SK-N-SH (cell line): ENCODE measurements around the gene ZNF708.
A peak's percentile ranks its signal among the peaks of the same experiment; 100 is the strongest.

Experiments
- GABPA ChIP-seq: IDR thresholded peaks from 2 replicates; pipeline ENCODE4 v1.4.0; 2012; ENCODE audit warnings: low read depth, mild to moderate bottlenecking
- USF2 ChIP-seq: fragments of 150-350 bp; IDR thresholded peaks from 2 replicates; pipeline ENCODE4 v1.6.1; 2017; ENCODE audit warnings: antibody characterized with exemption, low read length, low read depth, borderline replicate concordance

- TF ChIP-seq GABPA = peak; percentile 57
- TF ChIP-seq USF2 = no peak
These were observed at the start of gene ZNF708 for GRCh38 chr19:21328885-21329605.
